DMS153 treated with DMSO at 0.1 percent for 48 hours (cell line): ENCODE results near the gene ADGRE1.

Experiments used
- DNase-seq: peaks from one replicate; lab custom pipeline; 2025; ENCODE audit not compliant: unreplicated experiment; lab: John Stamatoyannopoulos, UW

ADGRE1 gene

GRCh38 chr19:6876748-6877147 is 10.6 kb upstream of the ADGRE1 start:
- DNase-seq, result no peak

GRCh38 chr19:6877766-6878165 is 9.6 kb upstream of the ADGRE1 start:
- no peak for DNase-seq

- DNase-seq, result no peak
Measured at GRCh38 chr19:6886277-6886897, 992 bp upstream of the ADGRE1 start.

GRCh38 chr19:6888967-6889366 is 1.6 kb downstream of the ADGRE1 start:
- DNase-seq, result no peak

- DNase-seq, result no peak
Measured at GRCh38 chr19:6890401-6890913, 3.1 kb downstream of the ADGRE1 start.

GRCh38 chr19:6890938-6891337 is 3.6 kb downstream of the ADGRE1 start:
- DNase-seq, result no peak

- DNase-seq, result no peak
Measured at GRCh38 chr19:6891761-6892385, 4.5 kb downstream of the ADGRE1 start.

GRCh38 chr19:6894313-6894712 is 6.9 kb downstream of the ADGRE1 start:
- DNase-seq, result no peak

GRCh38 chr19:6903446-6903845 is 16.1 kb downstream of the ADGRE1 start:
- DNase-seq, result no peak

GRCh38 chr19:6906559-6907060 is 19.2 kb downstream of the ADGRE1 start:
- no peak for DNase-seq

- no peak for DNase-seq
Measured at GRCh38 chr19:6911523-6911922, 24.1 kb downstream of the ADGRE1 start.

- no peak for DNase-seq
Measured at GRCh38 chr19:6914321-6914720, 26.9 kb downstream of the ADGRE1 start.

- no peak for DNase-seq
Measured at GRCh38 chr19:6916952-6917351, 29.6 kb downstream of the ADGRE1 start.

- DNase-seq, result no peak
Measured at GRCh38 chr19:6925386-6925785, 38.0 kb downstream of the ADGRE1 start.

- no peak for DNase-seq
Measured at GRCh38 chr19:6925801-6926751, 38.7 kb downstream of the ADGRE1 start.

- no peak for DNase-seq
Measured at GRCh38 chr19:6930190-6930589, 42.8 kb downstream of the ADGRE1 start.

- DNase-seq, result no peak
Measured at GRCh38 chr19:6935069-6935468, 47.7 kb downstream of the ADGRE1 start.

GRCh38 chr19:6935618-6936017 is 48.2 kb downstream of the ADGRE1 start:
- no peak for DNase-seq

GRCh38 chr19:6945733-6946132 is 58.4 kb downstream of the ADGRE1 start:
- no peak for DNase-seq

GRCh38 chr19:6947745-6948144 is 60.4 kb downstream of the ADGRE1 start:
- DNase-seq, result no peak

GRCh38 chr19:6948884-6949283 is 61.5 kb downstream of the ADGRE1 start:
- DNase-seq, result no peak
